22Rv1 (cell line): Measurements from ENCODE around the gene MAPK14.
A peak's percentile ranks its signal among the peaks of the same experiment; 100 is the strongest.
"Not testable (repeated sequence)": the region's sequence is repeated elsewhere in the genome, so short reads cannot be mapped to it uniquely, and the experiment has no call there.

Experiments used
- H3K27ac ChIP-seq: fragments of 450-650 bp; 2 replicates; pipeline ENCODE4 v1.5.1; 2017
- ZFX ChIP-seq: fragments of 450-650 bp; IDR thresholded peaks from 2 replicates; pipeline ENCODE4 v1.6.1; 2017; ENCODE audit warnings: antibody characterized with exemption, borderline replicate concordance
- TF ChIP-seq, protein P1 (sequence below): fragments of 450-650 bp; IDR thresholded peaks from 2 replicates; pipeline ENCODE4 v1.5.1; 2017; ENCODE audit warnings: mild to moderate bottlenecking

The MAPK14 gene

DNA sequence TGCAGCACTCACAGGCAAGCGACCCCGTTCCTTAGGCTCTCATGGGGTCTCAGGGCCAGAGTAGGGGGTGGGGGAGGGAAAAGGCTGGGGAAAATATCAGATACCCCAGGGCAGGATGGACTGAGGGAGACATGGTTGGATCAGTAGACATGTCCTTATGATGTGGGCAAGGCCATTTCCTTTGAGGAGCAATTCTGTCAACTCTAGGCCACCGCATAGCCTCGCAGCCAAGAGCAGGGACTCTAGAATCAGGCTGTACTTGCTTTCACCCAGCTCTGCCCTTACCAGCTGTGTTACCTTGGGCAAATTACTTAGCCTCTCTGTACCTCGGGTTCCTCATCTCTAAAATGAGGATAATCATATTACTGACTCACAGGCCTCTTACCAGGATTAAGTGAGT, 100.5 kb downstream of the MAPK14 start:
- TF ChIP-seq ZFX: no peak
- TF ChIP-seq, protein P1, sequence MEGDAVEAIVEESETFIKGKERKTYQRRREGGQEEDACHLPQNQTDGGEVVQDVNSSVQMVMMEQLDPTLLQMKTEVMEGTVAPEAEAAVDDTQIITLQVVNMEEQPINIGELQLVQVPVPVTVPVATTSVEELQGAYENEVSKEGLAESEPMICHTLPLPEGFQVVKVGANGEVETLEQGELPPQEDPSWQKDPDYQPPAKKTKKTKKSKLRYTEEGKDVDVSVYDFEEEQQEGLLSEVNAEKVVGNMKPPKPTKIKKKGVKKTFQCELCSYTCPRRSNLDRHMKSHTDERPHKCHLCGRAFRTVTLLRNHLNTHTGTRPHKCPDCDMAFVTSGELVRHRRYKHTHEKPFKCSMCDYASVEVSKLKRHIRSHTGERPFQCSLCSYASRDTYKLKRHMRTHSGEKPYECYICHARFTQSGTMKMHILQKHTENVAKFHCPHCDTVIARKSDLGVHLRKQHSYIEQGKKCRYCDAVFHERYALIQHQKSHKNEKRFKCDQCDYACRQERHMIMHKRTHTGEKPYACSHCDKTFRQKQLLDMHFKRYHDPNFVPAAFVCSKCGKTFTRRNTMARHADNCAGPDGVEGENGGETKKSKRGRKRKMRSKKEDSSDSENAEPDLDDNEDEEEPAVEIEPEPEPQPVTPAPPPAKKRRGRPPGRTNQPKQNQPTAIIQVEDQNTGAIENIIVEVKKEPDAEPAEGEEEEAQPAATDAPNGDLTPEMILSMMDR: no peak
- H3K27ac ChIP-seq: no peak overlapping the region

DNA sequence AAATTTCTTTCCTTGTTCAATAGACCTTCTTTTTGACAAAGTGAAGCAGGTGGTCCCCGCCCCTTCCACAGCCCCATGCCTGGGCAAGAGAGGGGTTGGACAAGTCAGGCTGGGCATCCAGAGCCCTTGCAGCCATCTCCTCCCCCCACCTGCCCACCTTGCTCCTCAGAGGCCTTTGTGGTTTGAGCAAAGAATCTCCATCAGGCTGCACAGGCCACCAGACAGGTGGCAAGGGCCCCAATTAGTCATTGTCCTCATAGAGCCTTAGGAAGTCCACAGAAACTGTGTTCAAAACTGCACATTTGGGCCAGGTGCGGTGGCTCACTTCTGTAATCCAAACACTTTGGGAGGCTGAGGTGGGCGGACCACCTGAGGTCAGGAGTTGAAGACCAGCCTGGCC, 101.2 kb downstream of the MAPK14 start:
- H3K27ac ChIP-seq: no peak overlapping the region
- no peak for TF ChIP-seq ZFX
- TF ChIP-seq, protein P1: no peak

DNA sequence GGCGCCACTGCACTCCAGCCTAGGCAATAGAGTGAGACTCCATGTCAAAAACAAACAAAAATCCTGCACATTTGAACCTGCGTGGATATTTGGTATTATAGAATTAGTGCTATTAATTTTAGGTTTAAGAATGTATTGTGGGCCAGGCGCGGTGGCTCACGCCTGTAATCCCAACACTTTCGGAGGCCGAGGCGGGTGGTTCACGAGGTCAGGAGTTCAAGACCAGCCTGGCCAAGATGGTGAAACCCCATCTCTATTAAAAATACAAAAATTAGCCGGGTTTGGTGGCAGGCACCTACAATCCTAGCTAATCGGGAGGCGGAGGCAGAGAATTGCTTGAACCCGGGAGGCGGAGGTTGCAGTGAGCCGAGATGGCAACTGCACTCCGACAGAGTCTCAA, 101.7 kb downstream of the MAPK14 start:
- not testable (repeated sequence) for H3K27ac ChIP-seq

DNA sequence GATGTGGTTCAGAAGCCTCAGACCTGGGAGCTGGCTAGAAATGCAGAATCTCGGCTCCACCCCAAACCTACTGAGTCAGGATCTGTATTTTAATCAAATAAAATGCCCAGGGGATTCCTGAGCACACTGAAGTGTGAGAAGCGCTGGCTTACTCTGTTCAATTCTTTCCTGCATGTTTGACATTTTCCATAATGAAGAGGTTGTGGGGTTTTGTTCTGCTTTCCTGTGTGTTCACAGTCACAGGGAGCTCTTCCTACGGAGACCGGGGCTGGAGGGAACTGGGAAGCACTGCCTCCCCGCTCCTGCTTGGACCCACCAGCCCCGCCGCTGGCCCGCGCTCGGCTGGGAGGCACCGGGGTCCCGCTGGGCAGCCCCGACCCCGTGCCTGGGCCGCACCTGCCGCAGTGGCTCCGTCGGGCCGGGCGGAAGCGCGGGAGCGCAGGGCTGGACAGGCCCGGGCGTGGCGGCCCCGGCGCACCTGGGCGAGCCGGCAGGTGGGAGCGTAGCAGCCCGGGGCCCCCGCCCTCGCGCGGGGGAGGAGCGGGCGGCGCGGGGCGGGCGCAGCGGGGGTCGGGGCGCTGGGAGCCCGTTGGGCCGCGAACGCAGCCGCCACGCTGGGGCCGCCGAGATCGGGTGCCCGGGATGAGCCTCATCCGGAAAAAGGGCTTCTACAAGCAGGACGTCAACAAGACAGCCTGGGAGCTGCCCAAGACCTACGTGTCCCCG, 102.5 kb downstream of the MAPK14 start, which contains the start of gene MAPK13:
MAPK13 (plus strand) TSS at position 573 of the 726 bp plus-strand sequence; CDS start at position 643, 70 bp downstream.
- no peak for TF ChIP-seq ZFX
- TF ChIP-seq, protein P1: no peak; the same call in 1 of the 2 replicates
- H3K27ac ChIP-seq: peak within 1 kb of the TSS; percentile 64

DNA sequence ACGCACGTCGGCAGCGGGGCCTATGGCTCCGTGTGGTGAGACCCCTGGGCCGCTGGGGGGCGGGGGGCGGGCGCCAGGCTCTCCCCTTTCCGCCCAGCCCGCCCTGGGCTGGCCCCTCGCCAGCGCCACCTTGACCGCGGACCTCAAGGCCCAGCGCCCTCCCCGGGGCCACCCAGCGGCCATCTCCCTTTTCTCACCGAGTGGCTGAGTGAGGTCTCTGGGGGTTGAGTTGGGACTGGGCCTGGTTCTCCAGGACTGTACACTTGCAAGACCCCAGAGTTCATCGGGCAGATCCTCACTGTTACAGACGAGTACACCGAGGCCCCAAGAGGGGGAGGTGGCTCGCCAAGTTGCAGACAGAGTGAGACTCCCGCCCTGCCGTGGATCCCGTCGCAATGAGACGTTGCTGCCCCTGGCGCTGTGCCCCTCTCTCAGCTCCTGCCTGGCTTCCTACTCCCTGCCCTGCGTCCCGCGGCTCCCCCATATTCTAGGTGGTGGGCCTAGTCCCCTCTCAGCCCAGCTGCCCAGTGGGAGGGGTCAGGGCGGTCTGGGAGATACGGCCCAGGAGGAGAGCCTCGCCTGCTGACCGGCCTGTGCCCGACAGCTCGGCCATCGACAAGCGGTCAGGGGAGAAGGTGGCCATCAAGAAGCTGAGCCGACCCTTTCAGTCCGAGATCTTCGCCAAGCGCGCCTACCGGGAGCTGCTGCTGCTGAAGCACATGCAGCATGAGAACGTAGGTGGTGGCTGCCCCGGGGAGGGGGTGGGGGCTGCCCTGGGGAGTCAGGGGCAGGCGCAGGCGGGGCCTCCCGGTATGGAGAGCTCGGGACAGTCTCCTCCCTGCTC, 103.3 kb downstream of the MAPK14 start:
- H3K27ac ChIP-seq: peak overlapping the region; percentile 64
- TF ChIP-seq, protein P1: peak; percentile 23
- no peak for TF ChIP-seq ZFX

DNA sequence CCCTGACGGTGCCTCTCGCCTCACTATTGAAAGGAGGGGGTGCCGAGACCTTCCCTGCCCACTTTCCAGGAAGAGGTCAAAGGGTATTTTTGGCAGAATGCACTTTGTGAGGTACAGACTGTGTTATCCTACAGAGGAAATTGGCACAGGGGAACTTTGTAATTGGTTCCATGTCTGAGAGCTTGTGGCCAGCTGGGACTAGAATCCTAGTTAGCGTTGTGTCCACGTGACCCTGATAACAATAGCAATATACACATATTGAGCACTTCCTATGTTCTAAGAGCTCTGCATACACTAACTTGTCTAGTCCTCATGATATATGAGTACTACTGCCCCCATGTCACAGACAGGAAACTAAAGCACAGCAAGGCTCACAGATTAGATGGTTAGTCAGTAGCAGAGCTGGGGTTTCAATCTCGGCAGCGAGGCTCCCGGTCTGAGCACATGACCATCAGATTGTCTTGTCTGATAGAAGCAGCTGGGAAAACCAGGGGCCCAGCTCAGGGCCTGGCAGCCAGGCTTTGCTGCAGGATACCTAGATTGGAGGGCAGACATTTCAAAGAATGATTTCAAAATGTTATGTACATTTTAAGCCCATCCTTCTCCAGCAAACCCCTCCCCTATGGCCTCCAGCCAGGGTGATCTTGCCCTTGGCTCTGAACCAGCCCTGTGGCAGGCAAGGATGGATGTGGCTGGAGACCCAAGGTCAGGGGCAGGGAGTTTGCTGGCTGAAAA, 104.1 kb downstream of the MAPK14 start:
- TF ChIP-seq, protein P1: no peak
- TF ChIP-seq ZFX: no peak
- H3K27ac ChIP-seq: peak overlapping the region; percentile 64

DNA sequence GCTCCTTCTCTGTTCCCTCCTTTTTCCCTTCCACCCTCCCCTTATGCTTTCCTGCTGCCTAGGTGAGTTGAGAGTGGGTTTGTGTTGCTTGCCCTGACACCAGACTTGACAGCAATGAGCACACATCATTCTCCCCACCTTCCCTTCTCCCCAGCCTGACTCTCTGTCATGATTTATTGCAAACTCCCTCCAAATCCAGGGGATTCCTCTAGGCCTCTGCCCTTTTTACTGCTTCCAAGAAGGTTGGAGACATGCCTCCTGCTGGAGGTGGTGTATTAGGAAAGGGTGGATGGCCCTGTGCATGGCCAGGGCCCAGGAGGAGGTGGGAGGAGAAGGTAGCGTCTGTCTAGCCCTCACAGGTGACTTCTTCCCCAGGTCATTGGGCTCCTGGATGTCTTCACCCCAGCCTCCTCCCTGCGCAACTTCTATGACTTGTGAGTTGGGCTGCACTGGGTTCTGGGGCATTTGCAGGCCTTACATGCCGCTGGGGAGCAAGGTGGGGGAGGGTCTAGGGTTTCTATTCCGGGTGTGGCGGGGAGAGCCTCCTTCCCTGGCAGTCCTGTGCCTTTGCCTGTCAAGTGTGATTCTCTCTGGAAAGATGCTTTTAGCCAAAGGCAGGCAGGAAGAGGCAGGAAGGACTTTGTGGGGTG, 104.8 kb downstream of the MAPK14 start:
- TF ChIP-seq, protein P1: no peak
- TF ChIP-seq ZFX: no peak
- peak overlapping the region; percentile 64 for H3K27ac ChIP-seq
